HEK293 (cell line): ENCODE results near the gene WDR20.

Source experiments
- BCL11A ChIP-seq: fragments of 450-650 bp; formaldehyde crosslinking; IDR thresholded peaks from 2 replicates; pipeline ENCODE4 v1.5.1; 2016; ENCODE audit warnings: low read depth, missing biosample characterization, missing genetic modification characterization
- CTCF ChIP-seq: fragments of 450-650 bp; formaldehyde crosslinking; IDR thresholded peaks from 2 replicates; pipeline ENCODE4 v1.5.1; 2016; ENCODE audit warnings: missing biosample characterization, missing genetic modification characterization
- HIC1 ChIP-seq: fragments of 450-650 bp; formaldehyde crosslinking; IDR thresholded peaks from 2 replicates; pipeline ENCODE4 v1.5.1; 2016; ENCODE audit warnings: missing biosample characterization, missing genetic modification characterization
- KLF9 ChIP-seq: fragments of 450-650 bp; formaldehyde crosslinking; IDR thresholded peaks from 2 replicates; pipeline ENCODE4 v1.5.1; 2016; ENCODE audit warnings: missing biosample characterization, missing genetic modification characterization, low read depth
- MYNN ChIP-seq: fragments of 450-650 bp; formaldehyde crosslinking; IDR thresholded peaks from 2 replicates; pipeline ENCODE4 v1.5.1; 2016; ENCODE audit warnings: missing biosample characterization, missing genetic modification characterization, borderline replicate concordance
- PBX3 ChIP-seq: sonication (generic); formaldehyde crosslinking; IDR thresholded peaks from 2 replicates; pipeline ENCODE4 v1.8.1; 2022; ENCODE audit warnings: mild to moderate bottlenecking, moderate library complexity, missing genetic modification reagents
- SETDB1 ChIP-seq: IDR thresholded peaks from one replicate; pipeline ENCODE4 v1.6.1; 2017; ENCODE audit warnings: mild to moderate bottlenecking, low read length, moderate library complexity, mixed read lengths; ENCODE audit not compliant: insufficient read length
- TSHZ1 ChIP-seq: fragments of 450-650 bp; formaldehyde crosslinking; IDR thresholded peaks from 2 replicates; pipeline ENCODE4 v1.5.1; 2016; ENCODE audit warnings: missing biosample characterization, missing genetic modification characterization, borderline replicate concordance
- ZFHX2 ChIP-seq: fragments of 450-650 bp; formaldehyde crosslinking; conservative IDR thresholded peaks from 2 replicates; pipeline ENCODE4 v1.5.1; 2016; ENCODE audit warnings: missing biosample characterization, missing genetic modification characterization
- ZFP69B ChIP-seq: fragments of 450-650 bp; formaldehyde crosslinking; IDR thresholded peaks from 2 replicates; pipeline ENCODE4 v1.5.1; 2016; ENCODE audit warnings: missing biosample characterization, missing genetic modification characterization
- ZNF324 ChIP-seq: fragments of 450-650 bp; formaldehyde crosslinking; IDR thresholded peaks from 2 replicates; pipeline ENCODE4 v1.5.1; 2016; ENCODE audit warnings: missing biosample characterization, missing genetic modification characterization
- ZNF549 ChIP-seq: fragments of 450-650 bp; IDR thresholded peaks from 2 replicates; pipeline ENCODE4 v1.5.1; 2018; ENCODE audit warnings: missing biosample characterization, missing genetic modification characterization, mild to moderate bottlenecking, inconsistent platforms, moderate library complexity
- ZNF629 ChIP-seq: fragments of 450-650 bp; formaldehyde crosslinking; IDR thresholded peaks from 2 replicates; pipeline ENCODE4 v1.5.1; 2017; ENCODE audit warnings: missing biosample characterization, missing genetic modification characterization

GRCh38 chr14:102249041-102249440 is 109.3 kb downstream of the WDR20 start:
- TF ChIP-seq PBX3 (no peak), TSHZ1 (tag by site-specific recombination) (no peak), KLF9 (tag by site-specific recombination) (no peak), ZNF629 (tag by site-specific recombination) (no peak), CTCF (no peak), ZFHX2 (tag by site-specific recombination) (no peak), ZNF549 (tag by site-specific recombination) (no peak), ZNF324 (tag by site-specific recombination) (no peak), ZFP69B (tag by site-specific recombination) (no peak), BCL11A (tag by site-specific recombination) (no peak), SETDB1 (no peak), HIC1 (tag by site-specific recombination) (no peak), MYNN (tag by site-specific recombination) (no peak)
